NCI-H526 treated with DMSO at 0.1 percent for 48 hours (cell line): ENCODE data around the gene MRPL53.
"Not testable (repeated sequence)": the region's sequence is repeated elsewhere in the genome, so short reads cannot be mapped to it uniquely, and the experiment has no call there.

Source experiments
- DNase-seq: peaks from one replicate; lab custom pipeline; 2025; lab: John Stamatoyannopoulos, UW

Gene MRPL53

DNA sequence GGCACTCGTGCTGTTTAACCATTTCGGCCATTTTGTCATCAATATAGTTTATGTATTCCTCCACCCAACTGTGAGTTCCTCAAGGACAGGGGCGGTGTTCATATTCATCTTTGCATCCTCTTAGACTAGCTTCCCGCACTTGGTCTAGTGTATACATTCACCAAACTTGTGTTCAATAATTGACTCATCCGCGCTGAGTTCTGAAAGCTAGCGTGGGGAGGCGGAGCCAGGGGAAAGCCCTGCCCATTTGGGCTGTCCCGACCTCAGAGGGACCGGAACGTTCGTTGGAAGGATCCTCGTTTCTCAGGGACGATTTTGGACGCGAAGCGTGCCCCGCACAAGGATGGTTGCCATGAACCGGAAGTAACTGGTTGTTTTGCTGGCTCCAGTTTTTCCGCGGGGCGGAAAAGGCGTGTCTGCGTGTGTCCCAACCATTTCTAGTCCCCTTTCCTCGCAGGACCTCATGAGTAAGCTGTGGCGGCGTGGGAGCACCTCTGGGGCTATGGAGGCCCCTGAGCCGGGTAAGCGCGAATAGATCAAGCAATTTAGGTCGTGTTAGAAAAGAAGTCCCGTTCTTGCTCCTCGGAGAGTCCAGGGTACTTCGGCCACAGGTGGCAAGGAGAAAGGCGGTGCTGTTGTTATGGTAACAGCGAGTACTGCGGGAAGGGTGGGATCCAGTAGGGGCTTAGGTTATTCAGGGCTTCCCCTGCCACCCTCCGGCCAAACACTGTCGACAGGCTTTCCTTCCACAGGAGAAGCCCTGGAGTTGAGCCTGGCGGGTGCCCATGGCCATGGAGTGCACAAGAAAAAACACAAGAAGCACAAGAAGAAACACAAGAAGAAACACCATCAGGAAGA, 17.6 kb downstream of the MRPL53 start, which contains the start of gene INO80B:
Gene INO80B, plus strand, starts transcription at position 434 of the 858 bp plus-strand sequence. Its CDS starts 30 bp downstream, at position 464.
- peak; percentile 96 for DNase-seq

DNA sequence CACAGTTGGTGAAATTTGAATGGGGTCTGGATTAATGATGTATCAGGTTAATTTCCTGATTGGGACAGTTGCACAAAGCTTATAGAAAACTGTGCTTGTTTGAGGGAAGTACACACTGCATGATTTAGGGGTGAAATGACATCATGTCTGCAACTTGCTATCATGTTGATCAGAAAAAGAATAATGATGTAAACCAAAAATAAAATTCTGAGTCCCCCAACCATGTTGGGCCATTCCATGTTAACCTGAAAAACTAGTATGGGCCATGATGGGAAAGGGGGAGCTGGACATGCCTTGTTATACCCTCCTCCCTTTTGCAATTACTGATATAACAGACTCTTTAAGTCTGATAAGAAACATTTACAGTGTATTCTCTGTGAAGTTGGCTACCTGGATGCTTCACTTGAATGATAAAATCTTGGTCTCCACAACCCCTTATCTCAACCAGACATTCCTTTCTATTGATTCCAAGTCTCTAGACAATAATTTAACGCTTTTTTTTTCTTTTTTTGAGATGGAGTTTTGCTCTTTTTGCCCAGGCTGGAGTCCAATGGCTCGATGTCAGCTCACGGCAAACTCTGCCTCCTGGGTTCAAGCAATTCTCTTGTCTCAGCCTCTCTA, 21.8 kb downstream of the MRPL53 start:
- no peak for DNase-seq

DNA sequence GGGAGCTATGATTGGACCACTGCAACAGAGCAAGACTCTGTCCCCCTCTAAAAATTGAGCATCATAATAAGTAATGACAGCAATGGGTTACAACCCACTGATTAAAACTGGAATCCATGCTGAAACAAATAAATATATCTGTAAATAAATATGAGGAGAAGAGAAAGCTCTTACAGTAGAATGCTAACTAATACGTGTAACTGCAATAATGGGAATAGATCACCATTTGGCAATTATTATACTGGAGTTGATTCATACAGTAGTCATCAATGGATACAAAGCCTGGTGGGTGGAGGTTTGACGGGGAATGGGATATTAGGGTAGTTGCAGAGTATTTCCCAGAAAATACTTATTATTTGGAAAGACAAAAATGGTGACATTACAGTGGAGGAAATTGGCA, 23.7 kb downstream of the MRPL53 start:
- no peak for DNase-seq

DNA sequence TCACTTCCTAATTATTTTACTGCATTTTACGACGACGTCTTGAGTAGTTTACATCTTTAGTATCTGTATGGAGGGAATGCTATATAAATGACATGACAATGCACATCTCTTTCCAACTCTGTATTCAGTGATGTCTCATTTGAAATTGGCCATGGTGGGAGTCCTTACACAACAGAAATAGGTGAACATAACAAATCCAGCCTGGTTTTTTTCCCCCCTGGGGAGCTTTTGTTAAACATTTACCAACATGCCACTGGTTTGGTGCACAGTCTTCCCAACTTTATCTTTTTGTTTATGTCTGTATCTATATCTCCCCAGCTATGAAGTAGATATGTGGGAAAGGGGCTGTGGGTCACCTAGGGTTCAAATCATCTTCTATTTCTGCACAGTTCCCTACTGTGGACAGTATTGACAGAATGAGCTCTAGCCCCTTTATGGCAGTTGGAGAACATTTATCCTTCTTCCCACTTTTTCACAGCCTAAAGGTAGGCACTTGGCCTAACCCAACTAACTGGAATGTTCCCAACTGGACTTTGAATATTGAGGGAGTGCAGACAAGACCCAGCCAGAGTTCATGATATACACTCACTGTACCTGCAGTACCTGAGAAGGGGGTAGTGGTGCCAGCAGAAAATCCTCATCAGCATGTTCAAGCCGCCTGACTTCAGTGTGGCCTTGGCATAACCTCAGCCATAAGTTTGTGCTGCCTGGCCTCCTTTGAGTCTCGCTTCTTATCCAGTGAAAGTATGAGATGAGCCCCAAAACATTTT, 25.1 kb downstream of the MRPL53 start:
- no peak for DNase-seq

DNA sequence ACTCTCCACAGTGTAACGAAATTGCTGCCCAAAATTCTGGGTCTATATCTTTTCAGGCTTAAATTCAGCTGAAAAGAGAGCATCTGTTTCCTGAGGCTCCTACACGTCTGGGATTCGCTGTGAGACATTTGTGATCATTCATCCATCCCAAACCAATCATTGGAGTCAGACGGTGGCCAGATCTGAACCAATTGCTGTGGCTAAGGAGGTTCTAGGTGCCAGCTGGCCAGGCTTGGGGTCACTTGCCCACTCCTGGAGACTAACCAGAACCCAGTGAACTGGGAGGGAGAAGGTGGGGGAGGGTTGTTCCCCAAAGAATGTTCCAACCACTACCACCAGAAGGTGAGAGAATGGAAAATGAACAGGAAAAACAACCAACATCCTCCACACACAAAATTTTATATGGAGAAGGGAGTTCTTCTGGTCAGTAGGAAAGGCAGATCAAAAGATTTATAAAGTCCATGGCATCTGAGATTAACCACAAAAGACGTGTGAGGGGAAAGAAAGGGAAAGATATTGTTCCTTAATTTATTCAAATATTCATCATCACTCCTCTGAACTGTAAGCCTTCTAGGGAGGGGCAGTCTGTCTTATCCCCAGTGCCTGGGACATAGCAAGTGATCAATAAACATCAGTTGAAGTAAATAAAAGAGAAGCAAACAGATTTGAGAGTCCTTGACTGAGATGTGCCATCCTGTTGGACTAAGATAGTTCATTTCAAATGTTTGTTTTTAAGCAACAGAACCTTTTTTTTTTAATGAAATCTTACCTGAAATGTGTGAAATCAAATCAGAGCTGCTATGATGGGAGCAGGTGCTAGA, 27.8 kb downstream of the MRPL53 start:
- DNase-seq = no peak

DNA sequence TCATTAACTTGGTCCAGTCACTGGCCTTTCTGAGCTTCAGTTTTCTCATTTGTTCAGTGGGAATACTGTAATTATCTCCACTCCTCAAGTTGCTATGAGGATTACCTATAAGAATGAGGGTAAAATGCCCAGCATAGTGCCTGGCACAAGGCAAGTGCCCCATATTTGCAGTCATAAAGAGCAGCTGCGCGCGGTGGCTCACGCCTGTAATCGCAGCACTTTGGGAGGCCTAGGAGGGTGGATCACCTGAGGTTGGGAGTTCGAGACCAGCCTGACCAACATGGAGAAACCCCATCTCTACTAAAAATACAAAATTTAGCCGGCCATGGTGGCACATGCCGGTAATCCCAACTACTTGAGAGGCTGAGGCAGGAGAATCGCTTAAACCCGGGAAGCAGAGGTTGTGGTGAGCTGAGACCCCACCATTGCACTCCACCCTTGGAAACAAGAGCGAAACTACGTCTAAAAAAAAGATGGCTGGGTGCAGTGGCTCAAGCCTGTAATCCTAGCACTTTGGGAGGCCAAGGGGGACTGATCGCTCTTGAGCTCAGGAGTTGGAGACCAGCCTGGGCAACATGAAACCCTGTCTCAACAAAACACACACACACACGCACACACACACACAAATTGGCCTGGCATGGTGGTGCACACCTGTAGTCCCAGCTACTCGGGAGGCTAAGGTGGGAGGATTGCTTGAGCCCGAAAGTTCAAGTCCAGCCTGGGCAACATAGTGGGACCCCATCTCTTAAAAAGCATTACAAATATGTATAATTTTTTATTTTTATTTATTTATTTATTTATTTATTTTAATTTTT, 29.8 kb downstream of the MRPL53 start:
- not testable (repeated sequence) for DNase-seq

DNA sequence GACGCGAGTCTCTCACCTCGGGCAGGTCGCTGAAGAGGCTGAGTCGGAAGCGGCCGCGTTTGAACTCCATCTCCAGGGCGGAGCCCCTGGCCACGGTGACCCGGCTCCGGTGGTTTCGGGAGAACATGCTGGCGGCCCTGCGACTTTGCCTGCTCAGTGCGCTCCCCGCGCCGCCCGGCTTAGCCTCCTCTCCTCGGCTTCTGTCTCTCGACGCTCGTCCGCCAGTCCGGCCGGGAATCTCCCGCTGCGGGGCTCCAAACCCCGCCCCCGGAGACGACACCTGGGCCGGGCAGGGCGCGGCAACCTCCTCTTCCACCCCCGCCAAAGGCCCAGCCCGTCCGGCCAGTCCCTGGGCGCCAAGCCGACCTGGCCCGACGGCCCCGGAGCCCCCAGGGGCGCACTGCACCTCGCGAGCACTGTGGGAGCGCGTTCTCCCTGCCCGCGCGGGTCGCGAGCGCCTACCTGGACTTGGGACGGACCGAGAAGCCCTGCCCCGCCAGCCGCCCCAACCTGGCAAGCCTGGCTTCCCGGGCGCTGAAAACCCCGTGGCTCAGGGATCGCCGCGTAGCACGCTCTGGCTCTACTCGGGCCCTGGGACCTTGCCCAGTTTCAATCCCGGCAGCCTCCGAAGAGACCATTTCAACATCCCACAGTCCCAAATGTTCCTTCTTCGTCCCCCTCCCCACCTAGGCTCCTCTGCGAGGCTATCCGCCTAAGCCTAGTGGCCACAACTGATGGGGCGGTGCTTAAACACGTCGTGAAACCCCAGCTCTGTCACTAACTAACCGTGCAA, 30.6 kb downstream of the MRPL53 start, which contains the start of gene RTKN:
Gene RTKN, minus strand, starts transcription at position 248 of the 793 bp plus-strand sequence. Its CDS starts 121 bp downstream, at position 127.
- DNase-seq = peak; percentile 69

DNA sequence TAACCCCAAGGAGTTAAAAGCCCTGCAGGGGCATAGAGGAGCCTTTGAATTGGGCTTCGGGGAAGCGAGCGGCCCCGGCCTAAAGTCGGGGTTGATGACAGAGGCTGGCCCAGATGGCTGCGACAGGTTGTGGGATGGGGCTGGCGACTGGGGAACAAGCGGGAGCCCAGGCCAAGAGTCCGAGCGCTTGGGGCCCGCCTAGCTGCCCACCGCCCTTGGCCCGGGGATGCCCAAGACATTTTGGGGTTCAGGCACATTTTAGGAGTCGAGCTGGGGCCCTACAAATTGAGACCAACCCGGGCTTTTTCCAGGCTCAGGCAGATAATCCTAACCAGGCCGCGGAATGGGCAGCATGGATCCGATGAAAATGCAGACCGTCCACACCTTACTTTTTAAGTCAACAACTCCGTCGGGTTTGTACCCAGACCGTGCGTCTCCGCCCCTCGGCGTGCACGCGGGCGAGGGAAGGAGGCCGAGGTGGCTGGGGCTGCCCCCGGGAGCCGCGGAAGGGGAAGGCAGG, 31.2 kb downstream of the MRPL53 start:
- no peak for DNase-seq

DNA sequence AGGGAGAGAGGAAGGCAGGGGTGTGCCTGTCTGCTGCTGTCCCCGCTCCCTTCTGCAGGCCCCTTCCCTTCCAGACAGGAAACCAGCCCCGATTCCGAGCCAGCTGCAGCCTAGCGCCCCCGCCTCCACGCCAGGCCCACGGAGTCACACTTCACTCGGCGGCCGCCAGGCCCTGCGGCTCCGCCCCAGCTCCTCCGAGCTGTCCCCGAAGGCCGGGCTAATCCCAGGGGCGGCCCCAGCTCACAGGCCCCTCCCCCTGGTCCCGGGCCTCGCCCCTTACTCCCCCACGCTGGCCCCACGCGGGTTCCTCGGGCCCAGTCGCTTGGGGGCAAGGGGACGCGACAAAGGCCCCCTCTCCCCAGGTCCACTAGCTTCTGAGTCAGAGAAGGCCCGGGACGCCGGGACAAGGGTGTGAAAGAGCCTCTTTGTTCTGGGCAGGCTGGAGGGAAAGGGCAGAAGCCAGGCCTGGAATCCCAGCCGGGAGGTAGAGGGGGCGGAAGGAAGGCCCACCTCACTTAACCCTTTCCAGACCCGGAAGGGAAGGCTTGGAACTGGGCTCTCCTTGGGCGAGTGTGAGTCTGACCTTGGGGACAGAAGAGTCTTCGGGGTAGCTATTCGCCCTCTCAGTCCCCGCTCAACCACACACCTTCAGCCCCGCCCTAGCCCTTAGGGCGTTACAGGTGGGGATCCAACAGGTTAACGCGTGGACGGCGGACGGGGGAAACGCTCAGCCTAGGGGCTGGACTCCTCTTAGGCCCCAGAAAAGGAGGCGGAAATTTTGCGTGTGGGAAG, 31.9 kb downstream of the MRPL53 start:
- peak; percentile 65 for DNase-seq

DNA sequence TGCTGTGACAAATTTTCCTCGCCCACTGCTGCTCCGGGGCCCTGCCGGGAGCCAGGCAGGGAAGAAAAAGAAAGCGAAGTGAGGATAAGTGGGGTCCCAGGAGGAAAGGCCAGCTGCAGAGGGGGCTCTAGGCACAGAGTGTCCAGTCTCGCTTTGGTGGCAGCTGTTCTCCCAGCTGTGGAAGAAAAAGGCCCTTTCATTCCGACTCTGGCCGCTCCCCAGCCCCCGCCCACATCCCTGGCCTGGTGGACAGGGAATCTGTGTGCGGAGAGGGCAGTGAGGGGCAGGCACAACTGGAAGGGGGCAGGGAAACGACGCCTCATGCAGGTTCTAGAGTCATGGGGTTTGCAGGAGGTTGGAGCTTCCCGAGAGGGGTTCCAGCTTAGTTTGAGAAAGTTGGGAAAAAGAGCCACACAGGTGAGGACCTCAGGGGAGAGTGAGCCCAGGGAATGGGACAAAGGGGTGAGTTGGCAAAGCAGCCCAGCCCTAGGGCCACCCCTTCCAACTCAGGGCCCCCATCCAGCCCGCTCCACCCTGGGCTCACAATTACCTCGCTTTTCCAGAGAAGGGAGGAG, 32.6 kb downstream of the MRPL53 start:
- no peak for DNase-seq

DNA sequence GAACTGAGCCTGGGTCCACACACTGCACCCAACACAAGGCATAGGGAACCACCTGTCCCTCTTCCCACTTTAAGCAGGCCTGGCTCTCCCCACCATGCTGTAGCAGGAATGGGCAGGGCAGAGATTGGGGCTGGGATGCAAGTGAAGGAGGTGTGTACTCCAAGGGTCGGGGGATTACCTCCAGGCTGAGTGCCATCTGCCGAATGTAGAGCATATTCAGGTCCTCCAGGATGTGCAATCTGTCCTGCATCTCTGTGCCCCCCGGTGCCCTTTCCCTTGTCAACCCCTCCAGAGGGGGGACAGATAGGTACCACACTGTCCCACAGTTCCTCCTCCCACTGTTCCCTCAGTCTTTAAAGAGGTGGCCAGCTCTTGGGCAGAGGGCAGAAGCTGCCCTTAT, 33.1 kb downstream of the MRPL53 start:
- no peak for DNase-seq

DNA sequence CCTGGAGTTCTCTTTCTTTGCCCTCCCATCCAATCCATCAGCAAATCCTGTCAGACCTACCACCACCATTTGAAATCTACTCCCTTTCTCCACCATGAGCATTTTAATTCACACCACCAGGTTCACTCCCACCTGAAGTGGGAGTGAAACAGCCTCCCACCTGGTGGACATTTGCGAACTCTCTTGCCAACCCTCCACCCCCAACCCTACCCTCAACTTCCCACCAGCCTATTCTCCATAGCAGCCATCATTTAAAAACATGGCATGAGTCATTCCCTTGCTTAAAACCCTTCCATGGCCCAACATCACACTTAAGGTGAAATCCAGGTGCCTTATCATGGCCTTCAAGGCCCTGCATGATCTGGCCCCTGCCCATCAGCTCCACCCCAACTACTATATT, 34.2 kb downstream of the MRPL53 start:
- DNase-seq = no peak

DNA sequence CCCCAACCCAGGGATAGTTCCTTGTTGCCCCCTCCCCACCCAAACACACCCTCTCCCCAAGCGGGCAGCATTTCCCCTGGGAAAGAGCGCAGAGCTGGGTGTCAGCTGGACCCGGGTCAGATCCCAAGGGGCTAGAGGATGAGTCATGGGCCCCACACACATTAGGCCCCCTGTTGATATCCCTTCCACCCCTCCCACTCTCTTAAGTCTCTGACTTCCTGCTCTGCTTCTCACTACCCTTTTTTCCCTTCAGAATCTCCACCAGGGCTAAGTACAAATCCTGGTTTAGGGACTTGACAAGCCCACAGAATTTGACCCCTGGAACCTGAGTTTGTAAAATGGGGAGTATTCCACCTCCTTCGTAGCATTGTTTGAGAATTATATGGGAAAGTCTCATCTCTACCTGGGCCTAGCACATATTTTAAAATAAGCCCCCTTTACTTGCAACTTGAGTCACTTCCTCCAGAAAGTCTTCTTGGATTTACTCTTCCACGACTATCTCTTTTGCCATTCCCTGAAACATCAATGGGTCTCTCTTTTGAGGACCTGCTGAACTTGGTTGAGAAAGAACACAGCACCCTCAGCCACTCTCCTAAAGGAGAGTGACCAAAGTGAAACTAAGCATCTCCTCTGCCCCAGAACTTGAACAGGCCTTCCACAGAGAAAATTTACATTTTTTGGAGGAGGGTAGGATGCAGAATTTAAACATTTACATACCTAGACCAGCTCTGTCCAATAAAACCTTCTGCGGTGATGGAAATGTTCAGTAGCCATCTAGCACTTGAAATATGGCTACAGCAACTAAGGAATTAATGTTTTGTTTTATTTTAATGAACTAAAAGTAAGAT, 35.4 kb downstream of the MRPL53 start:
- no peak for DNase-seq

DNA sequence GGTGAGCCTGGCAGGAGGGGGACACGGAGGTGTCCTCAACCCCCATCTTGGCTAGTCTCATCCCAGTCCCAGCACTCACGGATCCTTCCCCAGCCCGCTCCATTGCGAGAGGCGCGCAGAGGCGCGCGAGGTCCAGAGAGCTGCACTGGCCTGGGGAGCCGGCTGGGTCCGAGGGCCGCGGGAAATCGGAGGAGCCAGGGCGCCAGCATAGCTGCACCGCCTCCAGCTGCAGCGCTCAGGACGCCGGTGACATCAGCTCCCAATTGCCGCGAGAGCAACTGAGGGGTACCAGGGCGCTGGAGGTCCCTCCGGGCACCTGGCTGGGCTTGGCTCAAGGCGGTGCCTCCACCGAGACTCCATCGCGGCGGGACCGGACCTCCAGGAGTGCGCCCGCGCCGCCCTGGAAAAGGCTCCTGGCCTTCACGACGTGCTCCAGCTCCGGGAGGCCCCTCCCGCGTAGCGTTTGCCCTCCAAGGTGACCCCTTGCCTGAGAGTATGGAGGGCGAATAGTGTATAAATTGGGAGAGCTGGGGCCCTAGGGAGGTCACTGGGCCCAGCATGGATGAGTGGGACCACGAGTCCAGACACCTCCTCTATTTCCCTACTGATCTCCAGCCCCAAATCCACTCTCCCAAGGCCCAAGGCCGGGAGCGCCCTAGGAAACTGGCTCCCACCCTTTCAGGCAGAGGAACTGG, 36.2 kb downstream of the MRPL53 start:
- DNase-seq = no peak

DNA sequence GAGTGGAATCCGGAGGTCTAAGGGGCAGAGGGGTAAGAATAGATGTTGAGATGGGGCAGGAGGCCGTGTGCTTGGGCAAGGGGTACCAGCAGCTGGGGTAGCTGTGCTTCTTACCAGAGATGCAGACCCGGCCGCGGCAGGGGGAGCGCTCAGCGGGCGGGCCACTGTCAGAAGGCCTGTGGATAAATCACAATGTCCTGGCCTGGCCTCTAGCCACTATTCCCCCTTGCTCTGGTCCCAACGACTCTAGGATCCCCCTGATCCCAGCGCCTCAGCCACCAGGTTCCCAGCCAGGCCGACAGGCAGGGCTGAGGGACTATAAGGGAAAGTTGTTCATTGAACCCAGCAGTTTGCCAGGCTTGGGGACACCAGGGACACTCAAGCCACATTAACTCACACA, 42.0 kb downstream of the MRPL53 start:
- DNase-seq = no peak

DNA sequence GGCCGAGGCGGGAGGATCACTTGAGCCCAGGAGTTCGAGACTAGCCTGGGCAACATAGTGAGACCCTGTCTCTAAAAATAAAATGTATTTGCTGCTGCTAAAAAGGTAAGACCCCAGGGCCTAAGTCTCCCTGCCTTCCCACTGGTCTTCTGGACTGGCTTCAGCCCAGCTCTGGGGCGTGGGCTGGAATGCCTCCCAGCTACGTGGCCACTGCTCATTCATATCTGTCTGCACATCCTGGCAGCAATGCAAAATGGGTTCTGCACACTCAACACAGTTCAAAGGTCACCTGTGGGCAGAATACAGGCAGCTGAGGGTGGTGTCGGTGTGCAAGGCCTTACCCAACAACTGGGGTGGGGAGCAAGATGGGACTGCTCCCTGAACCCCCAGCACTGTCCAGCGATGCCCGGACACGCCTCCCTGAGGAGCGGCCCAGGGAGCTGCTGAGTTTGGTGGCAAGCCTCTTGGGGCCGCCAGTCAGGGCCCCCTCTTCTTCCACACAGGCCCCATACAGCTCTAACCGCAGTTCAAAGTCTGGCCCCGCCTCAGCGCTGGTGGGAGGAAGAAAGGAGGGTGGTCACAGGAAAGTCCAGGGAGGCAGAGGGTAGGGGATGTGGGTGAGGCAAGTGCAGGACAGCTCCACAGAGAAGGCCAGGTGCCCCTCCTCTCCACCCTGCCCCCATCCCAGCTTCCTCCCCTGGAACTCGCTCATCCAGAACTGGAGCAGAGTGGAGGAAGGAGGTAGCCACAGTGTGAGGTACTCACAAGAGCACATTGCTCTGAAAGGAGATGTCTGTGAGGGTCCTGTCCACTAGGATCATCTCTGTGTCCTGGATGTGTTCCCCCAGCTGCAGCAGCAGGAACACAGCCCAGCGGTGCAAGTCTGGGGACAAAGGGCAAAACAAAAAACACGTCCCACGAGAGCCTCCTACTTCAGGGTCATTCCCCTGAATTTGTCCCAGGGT, 42.7 kb downstream of the MRPL53 start:
- no peak for DNase-seq
